ENCODE data around the gene SEMA3C.

DNA sequence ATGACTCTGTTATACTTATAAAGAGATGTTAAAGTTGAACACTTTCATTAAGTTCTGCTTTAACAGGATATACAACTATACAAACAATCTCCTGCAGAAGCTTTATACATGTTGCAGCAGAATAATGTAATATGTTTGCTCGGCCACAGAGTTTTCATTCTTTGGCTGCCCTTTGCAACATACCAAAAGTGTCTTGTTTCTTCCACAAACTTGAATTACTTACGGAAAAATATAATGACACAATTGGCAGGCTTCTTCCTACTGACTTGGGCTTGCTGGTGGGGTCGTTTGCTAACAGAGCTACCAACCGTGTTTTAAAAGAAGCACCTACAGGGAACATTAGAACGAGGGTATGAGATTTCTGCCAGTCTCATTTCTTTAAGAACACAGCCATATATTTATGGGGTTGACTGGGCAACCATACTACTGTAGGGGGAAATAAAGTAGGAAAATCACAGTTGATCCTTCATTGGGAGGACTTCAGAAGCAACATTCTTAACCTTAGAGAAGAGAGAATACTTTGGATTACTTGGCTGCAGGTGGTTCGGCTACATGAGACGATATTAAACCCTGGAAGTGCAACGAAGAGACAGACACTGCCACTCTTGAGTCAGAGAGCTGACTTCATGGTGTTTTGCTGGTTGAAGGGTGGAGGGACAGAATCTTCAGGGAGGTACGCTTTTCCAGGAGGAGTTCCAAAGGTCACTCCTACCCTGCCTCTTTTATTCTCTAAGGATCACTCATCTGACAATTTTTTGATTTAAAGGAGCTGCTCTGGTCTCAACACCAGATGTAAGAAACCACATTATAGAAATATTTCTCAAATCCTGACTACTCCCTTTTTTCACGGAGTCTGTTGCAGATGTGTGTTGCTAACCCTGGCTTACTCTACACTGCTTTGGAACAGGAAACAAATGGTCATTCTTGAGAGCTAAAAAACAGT, 123.9 kb downstream of the SEMA3C start:
- TF ChIP-seq POLR2A (IDR thresholded peaks at IDR 0.05; ENCODE audit: low read length) = no peak
- no peak for TF ChIP-seq GATA1 (IDR thresholded peaks at IDR 0.05; ENCODE audit: low read depth, low read length)
